ENCODE measurements around the gene ALK.

Gene ALK

GRCh38 chr2:29921560-29921915 is at the start of gene ALK:
Gene ALK (minus strand): TSS chr2:29921586. CDS start chr2:29920659, 927 bp downstream.
- DNase-seq (ENCODE audit: low spot score), result peak; percentile 88

DNA sequence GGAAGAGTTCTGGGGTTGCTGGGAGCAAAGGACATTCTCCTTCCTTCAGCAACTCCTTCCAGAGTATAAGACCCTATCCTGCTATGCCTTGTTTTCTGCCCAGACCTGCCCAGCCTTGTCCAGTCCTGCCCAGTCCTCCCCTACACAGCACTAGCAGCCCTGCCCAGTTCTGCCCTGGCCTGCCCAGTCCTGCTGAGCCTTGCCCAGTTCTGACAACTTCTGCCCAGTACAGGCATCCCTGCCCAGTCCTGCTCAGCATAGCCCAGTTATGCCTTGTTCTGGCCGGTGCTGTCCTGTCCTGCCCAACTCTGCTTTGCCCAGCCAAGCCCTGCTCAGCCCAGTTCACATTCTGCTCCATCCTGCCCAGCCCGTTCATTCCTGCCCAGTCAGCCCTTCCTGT is 44.9 kb upstream of the ALK start:
- DNase-seq (ENCODE audit: low spot score), result no peak

GRCh38 chr2:29963972-29964570 is 42.7 kb upstream of the ALK start:
- DNase-seq (ENCODE audit: low spot score), result no peak

DNA sequence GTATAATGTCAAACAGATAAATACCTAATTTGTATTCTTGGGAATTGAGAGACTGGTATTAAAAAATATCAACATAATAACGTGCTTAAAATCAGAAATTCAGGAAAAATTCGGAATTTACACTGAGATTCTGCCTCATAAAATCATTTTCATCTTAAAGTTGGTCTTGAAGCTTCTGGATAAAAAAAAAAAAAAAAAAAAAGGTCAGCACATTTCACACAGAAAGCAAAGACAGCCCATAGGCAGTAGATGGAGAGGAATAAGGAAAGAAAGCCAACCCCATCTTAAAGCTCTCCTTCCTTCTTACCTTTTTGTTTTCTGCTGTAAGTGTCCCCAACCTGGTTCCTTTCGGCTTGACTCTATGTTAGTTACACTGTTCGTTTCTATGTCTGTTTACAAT is 41.5 kb upstream of the ALK start:
- DNase-seq (ENCODE audit: low spot score), result no peak

- peak; percentile 11 for DNase-seq (ENCODE audit: low spot score)
Observed at GRCh38 chr2:29954316-29954715, 32.9 kb upstream of the ALK start.

DNA sequence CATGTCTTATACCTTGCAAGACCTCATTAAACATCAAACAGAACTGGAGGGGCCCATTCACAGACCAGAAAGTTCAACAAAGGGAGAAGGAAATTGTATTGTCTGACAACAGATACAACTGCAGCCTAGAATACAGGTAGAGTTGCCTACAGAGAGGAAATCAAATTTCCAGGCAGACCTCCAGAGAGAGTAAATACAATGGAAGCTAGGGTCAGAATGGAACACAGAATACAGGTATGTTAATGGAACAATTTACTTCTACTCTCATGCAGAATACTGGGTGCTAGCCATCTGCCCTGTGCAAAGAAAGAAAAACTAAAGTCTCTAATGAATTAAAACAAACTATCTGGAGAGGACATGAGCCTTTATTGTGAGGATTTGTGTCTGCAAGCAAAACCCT is 31.6 kb upstream of the ALK start:
- no peak for DNase-seq (ENCODE audit: low spot score)

GRCh38 chr2:29951576-29951975 is 30.2 kb upstream of the ALK start:
- DNase-seq (ENCODE audit: low spot score), result no peak

DNA sequence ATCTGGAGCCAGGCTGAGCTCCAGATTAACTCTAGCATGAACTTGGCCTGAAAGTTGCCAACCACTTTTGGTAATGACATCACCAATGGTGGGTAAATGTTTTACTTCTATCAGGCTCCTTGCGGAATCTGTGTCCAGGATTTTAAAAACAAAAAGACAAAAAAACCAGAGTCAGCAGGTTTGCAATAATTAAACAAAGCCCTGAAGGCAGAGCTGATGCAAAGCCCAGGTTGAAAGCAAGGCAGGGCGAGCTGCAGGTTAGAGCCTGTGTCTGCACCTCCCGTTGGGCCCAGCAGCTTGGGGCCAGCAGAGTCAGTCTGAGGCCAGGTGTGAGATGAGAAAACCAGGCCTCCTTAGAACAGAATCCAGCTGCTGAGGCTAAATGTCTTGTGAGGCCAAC is 29.1 kb upstream of the ALK start:
- DNase-seq (ENCODE audit: low spot score), result no peak

- no peak for DNase-seq (ENCODE audit: low spot score)
Observed at GRCh38 chr2:29949042-29949441, 27.7 kb upstream of the ALK start.

DNA sequence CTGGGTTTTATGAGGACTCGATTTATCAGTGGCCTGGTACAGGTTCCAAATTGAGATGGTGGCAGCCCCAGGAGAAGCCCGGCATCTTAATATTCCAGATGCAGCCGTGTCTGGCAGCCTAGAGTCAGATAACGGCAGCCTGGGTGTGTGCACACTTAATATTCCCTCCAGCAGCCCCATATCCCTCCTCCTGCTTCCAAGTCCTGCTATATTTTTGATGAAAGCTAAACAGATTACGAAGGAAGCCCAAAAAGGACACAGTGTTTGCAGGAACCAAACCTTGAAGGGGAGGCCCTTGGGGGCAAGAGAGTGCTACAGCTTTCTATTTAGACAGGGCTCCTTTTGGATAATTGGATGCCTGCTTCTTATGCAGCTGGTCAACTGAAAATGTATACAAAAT is 25.1 kb upstream of the ALK start:
- DNase-seq (ENCODE audit: low spot score), result no peak

GRCh38 chr2:29942711-29943110 is 21.3 kb upstream of the ALK start:
- DNase-seq (ENCODE audit: low spot score), result no peak

GRCh38 chr2:29940706-29941105 is 19.3 kb upstream of the ALK start:
- DNase-seq (ENCODE audit: low spot score), result peak; percentile 6

DNA sequence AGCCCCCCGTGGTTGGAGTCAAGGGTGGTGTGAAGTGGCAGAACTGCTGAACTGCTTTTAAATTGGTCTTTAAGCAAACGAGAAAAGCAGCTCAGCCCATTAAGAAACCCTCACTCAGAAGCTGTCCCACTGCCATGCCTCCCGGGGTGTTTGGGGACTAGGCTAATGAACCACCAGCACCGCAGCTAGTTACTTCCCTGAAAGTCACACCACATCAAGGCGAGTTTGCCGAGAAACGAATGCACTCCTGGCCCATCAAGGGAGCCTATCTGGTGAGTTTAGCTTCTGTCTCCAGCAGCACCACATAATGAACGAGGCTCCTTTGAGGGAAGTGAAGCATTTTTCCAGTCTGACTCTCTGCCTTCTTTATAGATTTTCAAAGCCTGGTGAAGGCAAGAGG is 14.6 kb upstream of the ALK start:
- DNase-seq (ENCODE audit: low spot score), result no peak

GRCh38 chr2:29931818-29932217 is 10.4 kb upstream of the ALK start:
- DNase-seq (ENCODE audit: low spot score), result no peak

- peak; percentile 42 for DNase-seq (ENCODE audit: low spot score)
Observed at GRCh38 chr2:29923110-29923721, 1.8 kb upstream of the ALK start.

DNA sequence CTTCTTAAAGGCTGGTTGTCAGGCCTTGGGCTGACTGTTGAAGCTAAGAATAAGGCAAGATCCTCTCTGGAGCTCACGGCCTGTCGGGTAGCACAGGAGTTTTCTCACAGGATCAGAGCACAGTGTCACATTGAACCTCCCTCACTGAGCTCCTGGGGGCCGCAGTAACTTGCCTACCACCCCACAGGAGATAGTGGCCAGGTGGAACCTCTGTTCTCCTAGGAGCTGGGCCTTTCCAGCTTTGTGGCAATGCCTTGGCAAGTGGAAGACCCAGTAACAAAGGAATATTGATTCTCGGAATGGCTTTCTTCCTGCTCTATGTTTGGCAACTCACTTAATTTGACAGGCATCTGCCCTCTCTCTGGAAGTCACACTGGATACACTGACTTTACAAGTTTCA is 1.2 kb upstream of the ALK start:
- no peak for DNase-seq (ENCODE audit: low spot score)

- peak; percentile 7 for DNase-seq (ENCODE audit: low spot score)
Observed at GRCh38 chr2:29920631-29921559, 491 bp downstream of the ALK start.

GRCh38 chr2:29920130-29920577 is 1.2 kb downstream of the ALK start:
- DNase-seq (ENCODE audit: low spot score), result peak; percentile 15

- DNase-seq (ENCODE audit: low spot score), result no peak
Observed at GRCh38 chr2:29918941-29919340, 2.4 kb downstream of the ALK start.

DNA sequence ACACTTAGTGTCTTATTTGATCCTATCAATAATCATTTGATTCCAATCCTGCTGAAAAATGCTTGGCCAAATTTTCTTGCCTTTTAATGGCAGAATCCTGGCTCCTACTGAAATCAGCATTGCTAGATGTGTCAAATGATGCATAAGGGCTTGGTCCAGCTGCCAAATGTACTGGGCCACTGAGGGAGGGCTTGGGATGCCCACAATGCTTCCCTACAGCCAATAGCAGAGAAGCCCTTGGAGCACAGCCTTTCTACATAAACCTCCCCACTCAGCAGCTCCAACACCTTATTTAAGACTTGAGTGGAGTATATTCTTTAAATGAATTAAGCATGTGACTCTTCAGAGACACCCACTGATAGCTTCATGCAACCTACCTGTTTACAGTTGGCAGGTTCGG is 3.6 kb downstream of the ALK start:
- no peak for DNase-seq (ENCODE audit: low spot score)

- DNase-seq (ENCODE audit: low spot score), result no peak
Observed at GRCh38 chr2:29916571-29916970, 4.8 kb downstream of the ALK start.

- DNase-seq (ENCODE audit: low spot score), result no peak
Observed at GRCh38 chr2:29910960-29911359, 10.4 kb downstream of the ALK start.

GRCh38 chr2:29910465-29910864 is 10.9 kb downstream of the ALK start:
- DNase-seq (ENCODE audit: low spot score), result no peak
